IMR-90 (cell line): ENCODE data around the gene SEL1L3. TPM values are rescaled to one million over a fixed set of nuclear protein-coding genes. Genes with fewer than 3 reads are reported as not detected.

Source experiments
- ATAC-seq: fragments of 200-7000 bp; cut with Tn5 transposase; 2 replicates; pipeline ENCODE4 v1.9.1; 2020; ENCODE audit warnings: low read depth, mild to moderate bottlenecking, moderate library complexity
- BruUV-seq: library from RNA; stranded (reverse); fragments of 400-500 nt; replicated peaks from 2 replicates; lab custom pipeline; 2021; lab: Mats Ljungman, UMichigan
- CTCF ChIA-PET: fragments of 300-600 bp; formaldehyde crosslinking; extraction: SDS; loops from one replicate; lab custom pipeline; 2021; ENCODE audit warnings: antibody characterized with exemption; lab: Yijun Ruan, JAX
- POLR2A ChIA-PET: fragments of 300-600 bp; sonication (Branson Sonifier 250); formaldehyde crosslinking; loops from one replicate; lab custom pipeline; 2022; ENCODE audit warnings: antibody characterized with exemption; ENCODE audit not compliant: unreplicated experiment; lab: Charles Lee
- DNase-seq: peaks from one replicate; pipeline ENCODE4 v3.0.0; 2013
- H2AFZ ChIP-seq: replicated peaks from 2 replicates; pipeline ENCODE3; 2013; ENCODE audit warnings: low read length, mild to moderate bottlenecking; ENCODE audit not compliant: poor library complexity
- H2AK5ac ChIP-seq: 2 replicates; pipeline ENCODE4 v1.6.1; 2013; ENCODE audit warnings: low read depth, low read length, inconsistent platforms
- H2AK9ac ChIP-seq: replicated peaks from 2 replicates; pipeline ENCODE3; 2013; ENCODE audit warnings: mild to moderate bottlenecking, low read depth, low read length, moderate library complexity; ENCODE audit not compliant: poor library complexity
- H2BK120ac ChIP-seq: 2 replicates; pipeline ENCODE4 v1.6.1; 2013; ENCODE audit warnings: low read depth, low read length, inconsistent platforms
- H2BK15ac ChIP-seq: 3 replicates; pipeline ENCODE4 v1.6.1; 2013; ENCODE audit warnings: low read depth, low read length, inconsistent platforms
- H2BK20ac ChIP-seq: 2 replicates; pipeline ENCODE4 v1.6.1; 2013; ENCODE audit warnings: low read depth, mild to moderate bottlenecking, inconsistent platforms, low read length, moderate library complexity
- H2BK5ac ChIP-seq: 2 replicates; pipeline ENCODE4 v1.6.1; 2013; ENCODE audit warnings: mild to moderate bottlenecking, low read depth, low read length, inconsistent platforms; ENCODE audit not compliant: poor library complexity, severe bottlenecking
- H3K14ac ChIP-seq: replicated peaks from 2 replicates; pipeline ENCODE4 v1.6.1; 2013; ENCODE audit warnings: low read depth, low read length, inconsistent platforms
- H3K18ac ChIP-seq: 2 replicates; pipeline ENCODE4 v1.6.1; 2013; ENCODE audit warnings: low read depth, low read length, control low read depth
- H3K23ac ChIP-seq: 2 replicates; pipeline ENCODE4 v1.6.1; 2013; ENCODE audit warnings: low read depth, low read length, inconsistent platforms
- H3K27ac ChIP-seq: 2 replicates; pipeline ENCODE4 v1.5.1; 2013; ENCODE audit warnings: mild to moderate bottlenecking, control low read depth, low read length; ENCODE audit not compliant: insufficient read depth
- H3K27me3 ChIP-seq: 2 replicates; pipeline ENCODE4 v1.6.1; 2013; ENCODE audit warnings: low read length; ENCODE audit not compliant: control insufficient read depth, insufficient read depth
- H3K36me3 ChIP-seq: 2 replicates; pipeline ENCODE4 v1.6.1; 2013; ENCODE audit warnings: low read length, mixed read lengths; ENCODE audit not compliant: control insufficient read depth, insufficient read depth
- H3K4ac ChIP-seq: 2 replicates; pipeline ENCODE4 v1.6.1; 2013; ENCODE audit warnings: low read depth, low read length, inconsistent platforms
- H3K4me1 ChIP-seq: 2 replicates; pipeline ENCODE4 v1.6.1; 2013; ENCODE audit warnings: low read length, mixed read lengths; ENCODE audit not compliant: control insufficient read depth, insufficient read depth
- H3K4me2 ChIP-seq: 2 replicates; pipeline ENCODE4 v1.6.1; 2013; ENCODE audit warnings: low read depth, mild to moderate bottlenecking, control low read depth, low read length, moderate library complexity
- H3K4me3 ChIP-seq: 2 replicates; pipeline ENCODE4 v1.5.1; 2013; ENCODE audit warnings: low read depth, mild to moderate bottlenecking, control low read depth, low read length, moderate library complexity; ENCODE audit not compliant: insufficient read depth
- H3K56ac ChIP-seq: 2 replicates; pipeline ENCODE4 v1.6.1; 2013; ENCODE audit warnings: low read length, inconsistent platforms; ENCODE audit not compliant: insufficient read depth; ENCODE audit errors: extremely low read depth
- H3K79me1 ChIP-seq, 2 experiments: 2 replicates each; pipeline ENCODE4 v1.6.1; 2013; ENCODE audit warnings: low read length in 2 of 2, inconsistent platforms in 1 of 2, low read depth in 1 of 2
- H3K9ac ChIP-seq: 2 replicates; pipeline ENCODE4 v1.6.1; 2013; ENCODE audit warnings: low read depth, low read length, control low read depth
- H3K9me1 ChIP-seq: 2 replicates; pipeline ENCODE4 v1.6.1; 2013; ENCODE audit warnings: low read length, inconsistent platforms; ENCODE audit not compliant: insufficient read depth
- H3K9me3 ChIP-seq: 2 replicates; pipeline ENCODE4 v1.6.1; 2013; ENCODE audit warnings: low read length; ENCODE audit not compliant: control insufficient read depth, insufficient read depth
- H4K20me1 ChIP-seq: 2 replicates; pipeline ENCODE4 v1.6.1; 2013; ENCODE audit warnings: low read length, inconsistent platforms; ENCODE audit not compliant: insufficient read depth
- H4K5ac ChIP-seq: 2 replicates; pipeline ENCODE4 v1.6.1; 2013; ENCODE audit warnings: mild to moderate bottlenecking, low read depth, low read length, control low read depth
- H4K8ac ChIP-seq, 2 experiments: 2 replicates each; pipeline ENCODE4 v1.6.1; 2013; ENCODE audit warnings: low read depth in 2 of 2, low read length in 2 of 2, control low read depth in 1 of 2, inconsistent platforms in 1 of 2
- H4K91ac ChIP-seq: 2 replicates; pipeline ENCODE4 v1.6.1; 2013; ENCODE audit warnings: low read depth, low read length, inconsistent platforms; ENCODE audit not compliant: insufficient read depth
- BHLHE40 ChIP-seq: fragments of 150-350 bp; IDR thresholded peaks from 2 replicates; pipeline ENCODE4 v1.6.1; 2016; ENCODE audit warnings: mild to moderate bottlenecking, low read depth, low read length
- FOS ChIP-seq: fragments of 150-350 bp; IDR thresholded peaks from 2 replicates; pipeline ENCODE4 v1.6.1; 2016; ENCODE audit warnings: low read depth, low read length
- MAFK ChIP-seq: IDR thresholded peaks from 2 replicates; pipeline ENCODE4 v1.6.1; 2012; ENCODE audit warnings: low read depth, low read length, improper control_type of control experiment
- MXI1 ChIP-seq: IDR thresholded peaks from 2 replicates; pipeline ENCODE4 v1.6.1; 2012; ENCODE audit warnings: low read depth, mild to moderate bottlenecking, low read length, moderate library complexity, borderline replicate concordance
- NFE2L2 ChIP-seq: fragments of 150-350 bp; IDR thresholded peaks from 2 replicates; pipeline ENCODE4 v1.6.1; 2016; ENCODE audit warnings: low read depth, mild to moderate bottlenecking, low read length
- RCOR1 ChIP-seq: IDR thresholded peaks from 2 replicates; pipeline ENCODE4 v1.6.1; 2012; ENCODE audit warnings: mild to moderate bottlenecking, low read length, improper control_type of control experiment; ENCODE audit not compliant: insufficient replicate concordance
- RFX5 ChIP-seq: IDR thresholded peaks from 2 replicates; pipeline ENCODE4 v1.8.0; 2012; ENCODE audit warnings: low read depth, mild to moderate bottlenecking, low read length, moderate library complexity
- WGBS, 2 experiments: methylation state at CpG; one replicate each; pipeline versions ENCODE4 v1.1.5 to v1.1.7; 2013; ENCODE audit warnings: missing lambda C conversion rate in 2 of 2; ENCODE audit not compliant: insufficient read length in 1 of 2; ENCODE audit errors: extremely low coverage in 2 of 2; 5-methylcytosine and 5-hydroxymethylcytosine counted together
- dilution Hi-C: fragments of 300-500 bp; cut with HindIII; formaldehyde crosslinking; loops from one replicate; pipeline ENCODE4 v1.14.3; 2018; ENCODE audit warnings: low sequenced_read_pairs; ENCODE audit not compliant: unreplicated experiment
- in situ Hi-C: fragments of 300-500 bp; cut with MboI; formaldehyde crosslinking; loops from 3 replicates; pipeline ENCODE4 v1.14.3; 2019; ENCODE audit warnings: low sequenced_read_pairs, inconsistent platforms, mixed read lengths
- intact Hi-C: fragments of 100-400 bp; cut with micrococcal nuclease; formaldehyde crosslinking; loops from 2 replicates; pipeline ENCODE4 v1.10.0; 2022
- polyA plus RNA-seq, 3 experiments: library from polyadenylated mRNA; depleted of rRNA; stranded (reverse); fragments of >200 nt; gene quantifications; 2 replicates each; pipeline ENCODE4 v1.2.3, GENCODE V29; 2012; ENCODE audit warnings: low replicate concordance in 1 of 3
- total RNA-seq: library from RNA; depleted of rRNA; stranded (reverse); fragments of >200 nt; gene quantifications from 2 replicates; pipeline ENCODE4 v1.2.3, GENCODE V29; 2012
- TF ChIP-seq, protein P1 (sequence below): conservative IDR thresholded peaks from 2 replicates; pipeline ENCODE4 v1.5.1; 2012; ENCODE audit warnings: mild to moderate bottlenecking, low read depth, low read length, improper control_type of control experiment
- TF ChIP-seq, protein P2 (sequence below): fragments of 150-350 bp; IDR thresholded peaks from 2 replicates; pipeline ENCODE4 v1.6.1; 2016; ENCODE audit warnings: low read depth, mild to moderate bottlenecking, low read length, moderate library complexity, borderline replicate concordance

The SEL1L3 gene
- total and polyA plus RNA-seq, 2 of the 4 experiments (the other 2 are of a cell fraction) = 16.4 to 43.7 TPM

- no peaks in the 10 kb centered on the region; the same call in 1 of the 2 replicates for H3K4me1 ChIP-seq
- H4K20me1 ChIP-seq = no peaks in the 10 kb centered on the region
- H3K36me3 ChIP-seq = peaks cover 3% of the 10 kb centered on the region; the same call in 1 of the 2 replicates
- no peak for ATAC-seq
- in situ Hi-C loops (no loop called here), intact Hi-C loops (no loop called here), dilution Hi-C loops (no loop called here)
- no peaks in the 10 kb centered on the region for H3K9me3 ChIP-seq
- no peak overlapping the region for H3K56ac ChIP-seq
- BruUV-seq = no TSS peak
- no peak overlapping the region for H4K5ac ChIP-seq
- no peak overlapping the region for H3K4me3 ChIP-seq
- H2AFZ ChIP-seq = no peak overlapping the region
- no peak overlapping the region for H4K91ac ChIP-seq
- H3K27ac ChIP-seq = no peak overlapping the region
- H2BK120ac ChIP-seq = no peak overlapping the region
- WGBS, 2 experiments = 100% methylated on average over 1 of the region's 4 CpGs; no CpG with 5 or more reads in 1 of the 2 experiments
- no peaks in the 10 kb centered on the region for H3K9me1 ChIP-seq
- no peak overlapping the region for H2BK5ac ChIP-seq
- POLR2A ChIA-PET = no interaction called here
- no peak overlapping the region for H2AK9ac ChIP-seq
- TF ChIP-seq RCOR1 = no peak
- TF ChIP-seq RFX5 = no peak
- no peak for TF ChIP-seq NFE2L2
- TF ChIP-seq, protein P1, sequence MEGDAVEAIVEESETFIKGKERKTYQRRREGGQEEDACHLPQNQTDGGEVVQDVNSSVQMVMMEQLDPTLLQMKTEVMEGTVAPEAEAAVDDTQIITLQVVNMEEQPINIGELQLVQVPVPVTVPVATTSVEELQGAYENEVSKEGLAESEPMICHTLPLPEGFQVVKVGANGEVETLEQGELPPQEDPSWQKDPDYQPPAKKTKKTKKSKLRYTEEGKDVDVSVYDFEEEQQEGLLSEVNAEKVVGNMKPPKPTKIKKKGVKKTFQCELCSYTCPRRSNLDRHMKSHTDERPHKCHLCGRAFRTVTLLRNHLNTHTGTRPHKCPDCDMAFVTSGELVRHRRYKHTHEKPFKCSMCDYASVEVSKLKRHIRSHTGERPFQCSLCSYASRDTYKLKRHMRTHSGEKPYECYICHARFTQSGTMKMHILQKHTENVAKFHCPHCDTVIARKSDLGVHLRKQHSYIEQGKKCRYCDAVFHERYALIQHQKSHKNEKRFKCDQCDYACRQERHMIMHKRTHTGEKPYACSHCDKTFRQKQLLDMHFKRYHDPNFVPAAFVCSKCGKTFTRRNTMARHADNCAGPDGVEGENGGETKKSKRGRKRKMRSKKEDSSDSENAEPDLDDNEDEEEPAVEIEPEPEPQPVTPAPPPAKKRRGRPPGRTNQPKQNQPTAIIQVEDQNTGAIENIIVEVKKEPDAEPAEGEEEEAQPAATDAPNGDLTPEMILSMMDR = no peak
- TF ChIP-seq MAFK = no peak
- no peak for TF ChIP-seq FOS
- TF ChIP-seq MXI1 = no peak
- TF ChIP-seq, protein P2, sequence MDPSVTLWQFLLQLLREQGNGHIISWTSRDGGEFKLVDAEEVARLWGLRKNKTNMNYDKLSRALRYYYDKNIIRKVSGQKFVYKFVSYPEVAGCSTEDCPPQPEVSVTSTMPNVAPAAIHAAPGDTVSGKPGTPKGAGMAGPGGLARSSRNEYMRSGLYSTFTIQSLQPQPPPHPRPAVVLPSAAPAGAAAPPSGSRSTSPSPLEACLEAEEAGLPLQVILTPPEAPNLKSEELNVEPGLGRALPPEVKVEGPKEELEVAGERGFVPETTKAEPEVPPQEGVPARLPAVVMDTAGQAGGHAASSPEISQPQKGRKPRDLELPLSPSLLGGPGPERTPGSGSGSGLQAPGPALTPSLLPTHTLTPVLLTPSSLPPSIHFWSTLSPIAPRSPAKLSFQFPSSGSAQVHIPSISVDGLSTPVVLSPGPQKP = no peak
- no peak for TF ChIP-seq BHLHE40
- CTCF ChIA-PET = interaction anchor here (8.7 kb wide), 1 partner anchor 332 kb away, joined by 66 read pairs; no protein-coding TSS in a partner anchor
- no peak overlapping the region for H3K9ac ChIP-seq
- H3K23ac ChIP-seq = no peak overlapping the region
- H3K4me2 ChIP-seq = no peak overlapping the region
- no peak overlapping the region for H3K18ac ChIP-seq
- H3K4ac ChIP-seq = no peak overlapping the region
- DNase-seq = no peak
- no peaks in the 10 kb centered on the region for H3K27me3 ChIP-seq
- no peaks in the 10 kb centered on the region for H3K79me1 ChIP-seq
- no peak overlapping the region for H4K8ac ChIP-seq
- no peak overlapping the region for H3K14ac ChIP-seq
- H2AK5ac ChIP-seq = no peak overlapping the region
- H2BK20ac ChIP-seq = no peak overlapping the region
- H2BK15ac ChIP-seq = no peak overlapping the region
Measured at GRCh38 chr4:25773358-25773757, 89.4 kb downstream of the SEL1L3 start.
